ENCODE measurements around the gene SLCO2A1.

- no peak for TF ChIP-seq TSHZ2 (CRISPR knock-in tag; IDR thresholded peaks at IDR 0.05)
- TF ChIP-seq, protein P1, sequence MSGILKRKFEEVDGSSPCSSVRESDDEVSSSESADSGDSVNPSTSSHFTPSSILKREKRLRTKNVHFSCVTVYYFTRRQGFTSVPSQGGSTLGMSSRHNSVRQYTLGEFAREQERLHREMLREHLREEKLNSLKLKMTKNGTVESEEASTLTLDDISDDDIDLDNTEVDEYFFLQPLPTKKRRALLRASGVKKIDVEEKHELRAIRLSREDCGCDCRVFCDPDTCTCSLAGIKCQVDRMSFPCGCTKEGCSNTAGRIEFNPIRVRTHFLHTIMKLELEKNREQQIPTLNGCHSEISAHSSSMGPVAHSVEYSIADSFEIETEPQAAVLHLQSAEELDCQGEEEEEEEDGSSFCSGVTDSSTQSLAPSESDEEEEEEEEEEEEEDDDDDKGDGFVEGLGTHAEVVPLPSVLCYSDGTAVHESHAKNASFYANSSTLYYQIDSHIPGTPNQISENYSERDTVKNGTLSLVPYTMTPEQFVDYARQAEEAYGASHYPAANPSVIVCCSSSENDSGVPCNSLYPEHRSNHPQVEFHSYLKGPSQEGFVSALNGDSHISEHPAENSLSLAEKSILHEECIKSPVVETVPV (CRISPR knock-in tag; IDR thresholded peaks at IDR 0.05) = no peak
- no peak for TF ChIP-seq PATZ1 (CRISPR knock-in tag; IDR thresholded peaks at IDR 0.05; ENCODE audit: borderline replicate concordance)
- TF ChIP-seq RARB (CRISPR knock-in tag; IDR thresholded peaks at IDR 0.05) = no peak
- TF ChIP-seq ESRRG (CRISPR knock-in tag; IDR thresholded peaks at IDR 0.05) = no peak
- no peak for TF ChIP-seq ZNF565 (CRISPR knock-in tag; conservative IDR thresholded peaks at IDR 0.05; ENCODE audit: low read depth)
- no peak for TF ChIP-seq ZC3H10 (CRISPR knock-in tag; IDR thresholded peaks at IDR 0.05)
- no peak for TF ChIP-seq CREB5 (CRISPR knock-in tag; IDR thresholded peaks at IDR 0.05; ENCODE audit: low read depth)
- TF ChIP-seq TOX (CRISPR knock-in tag; IDR thresholded peaks at IDR 0.05; ENCODE audit: borderline replicate concordance) = no peak
- TF ChIP-seq, protein P2, sequence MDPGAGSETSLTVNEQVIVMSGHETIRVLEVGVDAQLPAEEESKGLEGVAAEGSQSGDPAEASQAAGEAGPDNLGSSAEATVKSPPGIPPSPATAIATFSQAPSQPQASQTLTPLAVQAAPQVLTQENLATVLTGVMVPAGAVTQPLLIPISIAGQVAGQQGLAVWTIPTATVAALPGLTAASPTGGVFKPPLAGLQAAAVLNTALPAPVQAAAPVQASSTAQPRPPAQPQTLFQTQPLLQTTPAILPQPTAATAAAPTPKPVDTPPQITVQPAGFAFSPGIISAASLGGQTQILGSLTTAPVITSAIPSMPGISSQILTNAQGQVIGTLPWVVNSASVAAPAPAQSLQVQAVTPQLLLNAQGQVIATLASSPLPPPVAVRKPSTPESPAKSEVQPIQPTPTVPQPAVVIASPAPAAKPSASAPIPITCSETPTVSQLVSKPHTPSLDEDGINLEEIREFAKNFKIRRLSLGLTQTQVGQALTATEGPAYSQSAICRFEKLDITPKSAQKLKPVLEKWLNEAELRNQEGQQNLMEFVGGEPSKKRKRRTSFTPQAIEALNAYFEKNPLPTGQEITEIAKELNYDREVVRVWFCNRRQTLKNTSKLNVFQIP (CRISPR knock-in tag; IDR thresholded peaks at IDR 0.05; ENCODE audit: borderline replicate concordance, low read depth) = no peak
- TF ChIP-seq BACH2 (CRISPR knock-in tag; IDR thresholded peaks at IDR 0.05; ENCODE audit: borderline replicate concordance) = no peak
- TF ChIP-seq ZFP30 (CRISPR knock-in tag; IDR thresholded peaks at IDR 0.05) = no peak
- no peak for TF ChIP-seq TCF4 (CRISPR knock-in tag; IDR thresholded peaks at IDR 0.05; ENCODE audit: borderline replicate concordance)
- TF ChIP-seq SNAI2 (CRISPR knock-in tag; IDR thresholded peaks at IDR 0.05) = no peak
Observed at GRCh38 chr3:133887803-133888703, 141.7 kb downstream of the SLCO2A1 start.
